Esophagus squamous epithelium (tissue), 5 donors: ENCODE results near the gene ISCU. TPM values are rescaled to one million over a fixed set of nuclear protein-coding genes. Genes with fewer than 3 reads are reported as not detected.
"Not testable (repeated sequence)": the region's sequence is repeated elsewhere in the genome, so short reads cannot be mapped to it uniquely, and the experiment has no call there.

Source experiments
- DNase-seq: peaks from one replicate; lab custom pipeline; 2025; lab: John Stamatoyannopoulos, UW
- H3K27ac ChIP-seq, 4 donors: fragments of 200-600 bp; sonication (generic); one replicate each; pipeline ENCODE4 v1.5.1; 2016 to 2019; ENCODE audit warnings: mild to moderate bottlenecking in 1 of 4
- H3K27me3 ChIP-seq, 4 donors: fragments of 200-600 bp; sonication (generic); 1 replicate in 3 of 4; 2 replicates in 1 of 4; pipeline versions ENCODE4 v1.5.1 to v1.6.0; 2017 to 2021; ENCODE audit warnings: antibody characterized with exemption in 1 of 4
- H3K36me3 ChIP-seq, 3 donors: fragments of 200-600 bp; sonication (generic); one replicate each; pipeline ENCODE4 v1.5.1; 2016 to 2019
- H3K4me1 ChIP-seq, 3 donors: fragments of 200-600 bp; sonication (generic); one replicate each; pipeline ENCODE4 v1.5.1; 2017 to 2019
- H3K4me3 ChIP-seq, 4 donors: fragments of 200-600 bp; sonication (generic); 1 replicate in 3 of 4; 2 replicates in 1 of 4; pipeline ENCODE4 v1.5.1; 2016 to 2019; ENCODE audit warnings: mild to moderate bottlenecking in 2 of 4, moderate library complexity in 1 of 4
- H3K9me3 ChIP-seq, 3 donors: fragments of 200-600 bp; sonication (generic); one replicate each; pipeline ENCODE4 v1.5.1; 2016 to 2019
- POLR2A ChIP-seq, 4 donors: fragments of 450-650 bp; IDR thresholded peaks; one replicate each; pipeline ENCODE4 v1.6.1; 2017; ENCODE audit warnings: antibody characterized with exemption in 4 of 4, mild to moderate bottlenecking in 4 of 4, moderate library complexity in 3 of 4
- WGBS, 2 donors: methylation state at CpG; one replicate each; pipeline ENCODE4 v1.1.5; 2018; 5-methylcytosine and 5-hydroxymethylcytosine counted together
- intact Hi-C: fragments of 100-400 bp; cut with DNase I; formaldehyde crosslinking; loops from one replicate; pipeline ENCODE4 v1.15.0; 2022
- total RNA-seq, 4 donors: library from RNA; depleted of rRNA; stranded (reverse); fragments of >200 nt; gene quantifications; one replicate each; pipeline ENCODE4 v1.1.0, GENCODE V29; 2016
- TF ChIP-seq, protein P1 (sequence below), 6 experiments: fragments of 450-650 bp in 4 of 6; fragments of 200-600 bp in 2 of 6; sonication (generic) in 2 of 6; IDR thresholded peaks; one replicate each; pipeline ENCODE4 v1.5.1; 2016 to 2019; ENCODE audit warnings: antibody characterized with exemption in 6 of 6, mild to moderate bottlenecking in 4 of 6, moderate library complexity in 4 of 6
- donor health status: DM: yes; HTN: yes; CAD: no.

The ISCU gene
- total RNA-seq, 4 donors from 2014 or later: 50.7 to 132 (median 85.3) TPM

DNA sequence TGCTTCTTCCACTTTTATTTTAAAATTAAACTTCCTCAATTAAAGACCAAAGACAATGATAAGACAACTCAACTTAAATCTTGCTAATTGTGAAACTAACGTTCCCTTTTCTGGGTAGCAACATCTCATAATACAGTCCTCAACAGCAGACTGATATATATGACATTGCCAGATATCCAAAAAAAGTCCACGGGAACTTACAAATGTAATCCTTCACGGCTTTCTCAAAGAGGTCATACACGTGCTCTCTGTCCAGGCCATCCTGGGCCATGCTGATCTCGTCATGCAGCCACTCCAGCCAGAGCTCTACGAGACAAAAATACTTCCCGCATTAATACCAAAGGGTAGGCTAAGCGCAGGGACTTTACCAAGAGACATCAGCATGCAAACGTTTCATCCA, 14.7 kb upstream of the ISCU start:
- DNase-seq: no peak
- Histone ChIP-seq H3K27me3 (no peaks in the 10 kb centered on the region), H3K9me3 (no peaks in the 10 kb centered on the region), H3K36me3 (peaks cover 8 to 65% (median 15%) of the 10 kb centered on the region in 3 donors), H3K27ac (no peak overlapping the region), H3K4me3 (no peak overlapping the region), H3K4me1 (peaks cover 0 to 22% (median 0%) of the 10 kb centered on the region in 3 donors)
- intact Hi-C loops: no loop called here
- WGBS, 2 donors: 71 to 84% methylated on average over 9 of the region's 9 CpGs
- TF ChIP-seq, protein P1, sequence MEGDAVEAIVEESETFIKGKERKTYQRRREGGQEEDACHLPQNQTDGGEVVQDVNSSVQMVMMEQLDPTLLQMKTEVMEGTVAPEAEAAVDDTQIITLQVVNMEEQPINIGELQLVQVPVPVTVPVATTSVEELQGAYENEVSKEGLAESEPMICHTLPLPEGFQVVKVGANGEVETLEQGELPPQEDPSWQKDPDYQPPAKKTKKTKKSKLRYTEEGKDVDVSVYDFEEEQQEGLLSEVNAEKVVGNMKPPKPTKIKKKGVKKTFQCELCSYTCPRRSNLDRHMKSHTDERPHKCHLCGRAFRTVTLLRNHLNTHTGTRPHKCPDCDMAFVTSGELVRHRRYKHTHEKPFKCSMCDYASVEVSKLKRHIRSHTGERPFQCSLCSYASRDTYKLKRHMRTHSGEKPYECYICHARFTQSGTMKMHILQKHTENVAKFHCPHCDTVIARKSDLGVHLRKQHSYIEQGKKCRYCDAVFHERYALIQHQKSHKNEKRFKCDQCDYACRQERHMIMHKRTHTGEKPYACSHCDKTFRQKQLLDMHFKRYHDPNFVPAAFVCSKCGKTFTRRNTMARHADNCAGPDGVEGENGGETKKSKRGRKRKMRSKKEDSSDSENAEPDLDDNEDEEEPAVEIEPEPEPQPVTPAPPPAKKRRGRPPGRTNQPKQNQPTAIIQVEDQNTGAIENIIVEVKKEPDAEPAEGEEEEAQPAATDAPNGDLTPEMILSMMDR (IDR thresholded peaks at IDR 0.05): no peak
- no peak for TF ChIP-seq POLR2A (IDR thresholded peaks at IDR 0.05)

DNA sequence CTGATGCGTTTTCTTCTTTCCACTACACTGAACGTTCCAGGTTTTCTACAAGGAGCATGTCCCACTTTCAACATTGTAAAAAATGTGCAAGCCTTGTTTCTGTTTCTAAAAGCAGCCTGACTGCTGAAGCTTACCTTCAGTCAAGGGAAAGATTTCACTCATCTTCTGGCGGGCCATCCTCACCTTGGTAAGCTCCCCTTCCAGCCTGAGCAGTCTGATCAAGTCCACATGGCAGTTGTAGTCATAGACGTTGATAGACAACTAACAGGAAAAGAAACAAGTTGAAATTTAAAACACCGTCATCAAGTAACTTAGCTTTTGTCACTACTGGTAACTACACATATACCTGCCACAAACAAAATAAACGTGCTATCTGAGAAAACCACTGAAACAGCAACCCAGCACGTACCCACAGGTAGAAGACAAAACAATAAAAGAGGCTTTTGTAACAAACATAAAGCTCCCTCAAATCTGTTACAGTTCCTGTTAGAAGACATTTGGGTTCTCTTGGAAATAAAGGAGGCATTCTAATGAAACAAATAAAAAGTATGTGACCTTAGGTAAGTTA, 13.4 kb upstream of the ISCU start:
- Histone ChIP-seq H3K4me3 (no peak overlapping the region), H3K27me3 (no peaks in the 10 kb centered on the region), H3K27ac (no peak overlapping the region), H3K9me3 (no peaks in the 10 kb centered on the region), H3K4me1 (peaks cover 0 to 35% (median 0%) of the 10 kb centered on the region in 3 donors), H3K36me3 (peaks cover 5 to 51% (median 8%) of the 10 kb centered on the region in 3 donors)
- 61 to 78% methylated on average over 7 of the region's 7 CpGs for WGBS, 2 donors
- no peak for DNase-seq
- TF ChIP-seq, protein P1 (IDR thresholded peaks at IDR 0.05): no peak
- no peak for TF ChIP-seq POLR2A (IDR thresholded peaks at IDR 0.05)
- intact Hi-C loops: no loop called here

- WGBS, 2 donors: 76 to 79% methylated on average over 5 of the region's 5 CpGs
These were observed 10.9 kb upstream of the ISCU start for GRCh38 chr12:108551535-108551934.

GRCh38 chr12:108553799-108554198, 8.6 kb upstream of the ISCU start:
- Histone ChIP-seq H3K27ac (no peak overlapping the region), H3K4me3 (no peak overlapping the region), H3K36me3 (peaks cover 0 to 23% (median 0%) of the 10 kb centered on the region in 3 donors), H3K27me3 (no peaks in the 10 kb centered on the region), H3K4me1 (peaks cover 10 to 73% (median 16%) of the 10 kb centered on the region in 3 donors), H3K9me3 (no peaks in the 10 kb centered on the region)
- intact Hi-C loops: no loop called here
- no peak for DNase-seq
- TF ChIP-seq, protein P1 (IDR thresholded peaks at IDR 0.05): no peak
- TF ChIP-seq POLR2A (IDR thresholded peaks at IDR 0.05): no peak
- WGBS, 2 donors: 91 to 95% methylated on average over 5 of the region's 5 CpGs

More at GRCh38 chr12:108551535-108551934, 10.9 kb upstream of the ISCU start:
- Histone ChIP-seq H3K27ac (no peak overlapping the region), H3K4me1 (peaks cover 0 to 50% (median 0%) of the 10 kb centered on the region in 3 donors), H3K9me3 (no peaks in the 10 kb centered on the region), H3K36me3 (peaks cover 0 to 28% (median 8%) of the 10 kb centered on the region in 3 donors), H3K4me3 (no peak overlapping the region), H3K27me3 (no peaks in the 10 kb centered on the region)
- DNase-seq: no peak
- intact Hi-C loops: no loop called here
- TF ChIP-seq, protein P1 (IDR thresholded peaks at IDR 0.05): no peak
- TF ChIP-seq POLR2A (IDR thresholded peaks at IDR 0.05): no peak

GRCh38 chr12:108555383-108555782, 7.0 kb upstream of the ISCU start:
- H3K36me3 ChIP-seq: peaks cover 0 to 19% (median 0%) of the 10 kb centered on the region in 3 donors
- H3K4me1 ChIP-seq: peaks cover 24 to 87% (median 28%) of the 10 kb centered on the region in 3 donors
- H3K27ac ChIP-seq, intact Hi-C loops, DNase-seq, H3K4me3 ChIP-seq, H3K9me3 ChIP-seq, H3K27me3 ChIP-seq: not testable (repeated sequence)
- 75 to 84% methylated on average over 8 to 9 of the region's 9 CpGs for WGBS, 2 donors
